ENCODE measurements around the gene TENT4A.
A peak's percentile ranks its signal among the peaks of the same experiment; 100 is the strongest.

The TENT4A gene

GRCh38 chr5:6729386-6730310 lies 16.4 kb downstream of the TENT4A start:
- no peak overlapping the region for H3K4me3 ChIP-seq (ENCODE audit: low read depth, low read length)
- DNase-seq (ENCODE audit: low read depth): no peak

GRCh38 chr5:6730407-6730806 lies 17.2 kb downstream of the TENT4A start:
- peak; percentile 61 for DNase-seq (ENCODE audit: low read depth)
- H3K4me3 ChIP-seq (ENCODE audit: low read depth, low read length): no peak overlapping the region
- no peak for TF ChIP-seq CTCF (IDR thresholded peaks at IDR 0.05; ENCODE audit: insufficient read depth, low read depth, low read length, missing control alignments)

More at GRCh38 chr5:6729386-6730310, 16.4 kb downstream of the TENT4A start:
- no peak for TF ChIP-seq CTCF (IDR thresholded peaks at IDR 0.05; ENCODE audit: insufficient read depth, low read depth, low read length, missing control alignments)

GRCh38 chr5:6730807-6731206 lies 17.6 kb downstream of the TENT4A start:
- no peak overlapping the region for H3K4me3 ChIP-seq (ENCODE audit: low read depth, low read length)
- no peak for TF ChIP-seq CTCF (IDR thresholded peaks at IDR 0.05; ENCODE audit: insufficient read depth, low read depth, low read length, missing control alignments)
- DNase-seq (ENCODE audit: low read depth): no peak

- no peak for DNase-seq (ENCODE audit: low read depth)
- H3K4me3 ChIP-seq (ENCODE audit: low read depth, low read length): no peak overlapping the region
- TF ChIP-seq CTCF (IDR thresholded peaks at IDR 0.05; ENCODE audit: insufficient read depth, low read depth, low read length, missing control alignments): no peak
Observed at GRCh38 chr5:6731465-6732237, 18.4 kb downstream of the TENT4A start.

GRCh38 chr5:6732634-6733410 lies 19.6 kb downstream of the TENT4A start:
- DNase-seq (ENCODE audit: low read depth): no peak

More at GRCh38 chr5:6732634-6733410, 19.6 kb downstream of the TENT4A start:
- no peak overlapping the region for H3K4me3 ChIP-seq (ENCODE audit: low read depth, low read length)
- TF ChIP-seq CTCF (IDR thresholded peaks at IDR 0.05; ENCODE audit: insufficient read depth, low read depth, low read length, missing control alignments): no peak

All from GM12865 (cell line).